Activated naive CD4-positive, alpha-beta T cell treated with anti-CD3 and anti-CD28 coated beads, Interleukin-2, amount 10 ng/mL, durations not matched to agents 7 days and 5 days (primary cell): ENCODE measurements around the gene WDFY4.
A peak's percentile ranks its signal among the peaks of the same experiment; 100 is the strongest.

ENCODE experiments used
- CTCF ChIA-PET: fragments of 350-600 bp; sonication (Branson Sonifier 250); formaldehyde crosslinking; loops from one replicate; lab custom pipeline; 2021; ENCODE audit warnings: antibody characterized with exemption; lab: Charles Lee
- DNase-seq: peaks from one replicate; pipeline ENCODE4 v3.0.0-alpha.2; 2020
- H3K27ac Mint-ChIP-seq: one replicate; pipeline ENCODE4 v1.8.0; 2021; ENCODE audit warnings: mild to moderate bottlenecking, moderate library complexity, mixed read lengths
- H3K27me3 Mint-ChIP-seq: one replicate; pipeline ENCODE4 v1.8.0; 2021; ENCODE audit warnings: mild to moderate bottlenecking, mixed read lengths
- H3K36me3 Mint-ChIP-seq: one replicate; pipeline ENCODE4 v1.8.0; 2021; ENCODE audit warnings: mixed read lengths
- H3K4me1 Mint-ChIP-seq: one replicate; pipeline ENCODE4 v1.8.0; 2021; ENCODE audit warnings: mixed read lengths
- H3K4me3 Mint-ChIP-seq: one replicate; pipeline ENCODE4 v1.8.0; 2021; ENCODE audit warnings: mild to moderate bottlenecking, moderate library complexity, mixed read lengths
- H3K9me3 Mint-ChIP-seq: one replicate; pipeline ENCODE4 v1.8.0; 2021; ENCODE audit warnings: mixed read lengths

WDFY4 gene

DNA sequence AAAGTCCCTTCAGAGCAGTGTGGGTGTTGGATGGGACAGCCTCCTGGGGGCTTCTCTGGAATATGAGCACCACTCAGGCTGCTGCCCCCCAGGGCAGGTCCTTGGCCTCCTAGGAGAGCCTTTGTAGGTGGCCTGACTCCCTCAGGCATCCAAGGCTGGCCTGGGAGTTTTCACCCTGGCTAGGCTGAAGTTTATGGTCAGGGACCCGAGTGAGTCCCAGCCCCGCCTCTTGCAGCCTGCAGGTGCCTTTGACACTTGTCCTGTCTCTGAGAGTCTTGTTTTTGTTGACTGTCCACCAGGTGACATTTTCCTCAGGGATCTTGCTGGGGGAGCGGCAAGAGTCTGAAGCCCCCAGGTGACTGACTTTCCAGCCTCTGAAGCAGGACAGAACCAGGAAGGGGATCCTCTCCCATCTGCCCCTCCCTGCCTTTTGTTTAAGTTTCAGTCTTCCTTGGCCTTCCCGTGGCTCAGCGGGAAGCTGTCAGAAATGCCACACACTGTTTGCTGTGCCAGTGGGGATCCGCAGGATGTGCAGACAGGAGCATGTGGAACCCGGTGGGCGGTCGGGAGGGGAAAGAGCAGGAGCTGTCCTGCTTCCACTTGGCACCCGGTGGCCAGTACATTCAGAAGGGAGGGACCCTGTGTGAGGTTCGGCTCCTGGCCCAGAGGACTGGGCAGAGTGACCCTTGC is 195.5 kb downstream of the WDFY4 start:
- no peaks in the 10 kb centered on the region for H3K27me3 Mint-ChIP-seq
- DNase-seq: no peak
- CTCF ChIA-PET: no interaction called here
- H3K4me3 Mint-ChIP-seq: no peak overlapping the region
- no peaks in the 10 kb centered on the region for H3K9me3 Mint-ChIP-seq
- no peak overlapping the region for H3K27ac Mint-ChIP-seq
- no peaks in the 10 kb centered on the region for H3K36me3 Mint-ChIP-seq
- H3K4me1 Mint-ChIP-seq: no peaks in the 10 kb centered on the region

- Mint-ChIP-seq H3K4me3 (no peak overlapping the region), H3K27me3 (no peaks in the 10 kb centered on the region), H3K27ac (no peak overlapping the region), H3K36me3 (no peaks in the 10 kb centered on the region), H3K9me3 (no peaks in the 10 kb centered on the region), H3K4me1 (no peaks in the 10 kb centered on the region)
- no peak for DNase-seq
- CTCF ChIA-PET: no interaction called here
These were observed 197.3 kb downstream of the WDFY4 start for GRCh38 chr10:48881937-48882336.

DNA sequence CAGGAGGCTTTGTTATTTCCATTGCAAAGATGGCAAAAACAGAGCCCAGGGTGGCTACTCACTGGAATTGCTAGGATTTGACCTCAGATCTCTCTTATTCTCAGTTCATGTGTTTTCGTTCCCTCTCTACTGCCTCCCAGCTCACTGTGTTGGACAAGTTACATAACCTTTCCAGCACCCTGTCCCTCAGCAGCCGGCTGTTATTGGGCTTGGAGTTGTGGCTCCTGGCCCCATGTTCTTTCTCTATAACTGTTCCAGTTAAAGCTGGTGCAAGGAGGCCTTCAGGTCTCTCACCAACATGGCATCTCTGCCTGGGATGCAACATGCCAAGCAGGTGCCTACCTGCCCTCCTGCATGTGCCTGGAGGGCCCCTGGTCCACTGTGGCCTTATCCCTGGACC is 198.2 kb downstream of the WDFY4 start:
- Mint-ChIP-seq H3K4me3 (no peak overlapping the region), H3K27ac (no peak overlapping the region), H3K27me3 (no peaks in the 10 kb centered on the region), H3K9me3 (no peaks in the 10 kb centered on the region), H3K4me1 (no peaks in the 10 kb centered on the region), H3K36me3 (no peaks in the 10 kb centered on the region)
- no peak for DNase-seq
- CTCF ChIA-PET: no interaction called here

GRCh38 chr10:48883701-48884100 is 199.0 kb downstream of the WDFY4 start:
- H3K9me3 Mint-ChIP-seq: no peaks in the 10 kb centered on the region
- no peak overlapping the region for H3K4me3 Mint-ChIP-seq
- CTCF ChIA-PET: no interaction called here
- DNase-seq: no peak
- H3K4me1 Mint-ChIP-seq: no peaks in the 10 kb centered on the region
- no peak overlapping the region for H3K27ac Mint-ChIP-seq
- H3K27me3 Mint-ChIP-seq: no peaks in the 10 kb centered on the region
- H3K36me3 Mint-ChIP-seq: no peaks in the 10 kb centered on the region

DNA sequence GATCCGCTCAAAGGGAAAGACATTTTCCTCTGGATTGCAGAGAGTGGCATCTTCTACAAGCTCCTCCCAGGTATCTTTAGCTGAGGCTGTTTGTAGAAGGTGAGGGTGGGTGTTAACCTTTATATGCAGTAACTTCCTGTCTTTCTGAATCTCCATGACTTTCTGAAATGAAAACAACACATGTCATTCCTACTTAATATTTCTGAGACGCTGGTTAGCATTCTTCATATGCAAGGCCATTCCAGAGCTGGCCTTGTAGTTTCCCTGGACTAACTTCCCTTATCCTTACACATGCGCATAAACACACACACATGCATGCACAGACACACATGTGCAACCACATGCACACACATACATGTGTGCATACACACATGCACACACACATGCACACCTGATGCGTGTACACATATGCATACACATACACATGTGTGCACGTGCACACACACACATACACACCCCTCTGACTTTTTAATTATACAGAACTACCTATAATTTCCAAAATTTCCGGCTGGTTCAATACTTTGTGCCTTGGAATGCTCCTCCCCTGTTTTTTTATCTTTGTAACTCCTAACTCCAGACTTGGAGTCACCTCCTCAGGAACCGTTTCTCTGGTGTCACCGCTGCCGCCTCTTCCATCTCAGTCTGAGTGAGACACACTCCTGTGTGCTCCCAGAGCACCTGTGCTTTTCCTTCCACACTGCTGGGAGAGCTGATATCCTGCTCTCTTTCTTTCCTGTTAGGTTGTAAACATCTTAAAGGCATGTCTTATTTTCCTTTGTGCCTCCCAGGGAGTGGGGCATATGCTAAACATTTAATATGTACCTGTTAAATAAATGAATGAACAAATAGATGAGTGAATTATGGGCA is 199.7 kb downstream of the WDFY4 start:
- CTCF ChIA-PET: no interaction called here
- no peaks in the 10 kb centered on the region for H3K4me1 Mint-ChIP-seq
- H3K4me3 Mint-ChIP-seq: no peak overlapping the region
- no peaks in the 10 kb centered on the region for H3K36me3 Mint-ChIP-seq
- no peak for DNase-seq
- H3K27me3 Mint-ChIP-seq: no peaks in the 10 kb centered on the region
- no peak overlapping the region for H3K27ac Mint-ChIP-seq
- H3K9me3 Mint-ChIP-seq: no peaks in the 10 kb centered on the region

- DNase-seq: no peak
- Mint-ChIP-seq H3K36me3 (no peaks in the 10 kb centered on the region), H3K27ac (no peak overlapping the region), H3K4me3 (no peak overlapping the region), H3K4me1 (no peaks in the 10 kb centered on the region), H3K27me3 (no peaks in the 10 kb centered on the region), H3K9me3 (no peaks in the 10 kb centered on the region)
- CTCF ChIA-PET: no interaction called here
These were observed 200.7 kb downstream of the WDFY4 start for GRCh38 chr10:48885376-48885775.

DNA sequence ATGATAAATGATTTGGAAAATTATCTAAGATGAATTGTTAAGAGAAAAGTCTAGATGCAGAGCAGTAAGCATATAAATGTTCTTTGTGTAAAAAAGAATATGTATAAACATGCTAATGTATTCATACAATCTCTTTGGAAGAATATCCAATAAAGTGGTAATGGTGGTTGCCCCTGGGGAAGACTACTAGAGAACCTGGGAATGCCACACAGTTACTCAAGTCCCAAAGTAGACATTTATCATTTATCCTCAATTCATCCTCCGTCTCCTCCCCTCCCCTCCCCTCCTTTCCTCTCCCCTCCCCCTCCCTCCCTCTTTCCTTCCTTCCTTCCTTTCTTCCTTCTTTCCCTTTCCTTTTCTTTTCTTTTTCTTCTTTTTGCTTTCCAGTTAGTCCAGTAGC is 203.3 kb downstream of the WDFY4 start:
- Mint-ChIP-seq H3K4me3 (no peak overlapping the region), H3K9me3 (no peaks in the 10 kb centered on the region), H3K4me1 (no peaks in the 10 kb centered on the region), H3K36me3 (no peaks in the 10 kb centered on the region), H3K27ac (no peak overlapping the region), H3K27me3 (no peaks in the 10 kb centered on the region)
- DNase-seq: no peak
- CTCF ChIA-PET: no interaction called here

GRCh38 chr10:48890888-48891850 is 206.5 kb downstream of the WDFY4 start:
- Mint-ChIP-seq H3K36me3 (no peaks in the 10 kb centered on the region), H3K9me3 (no peaks in the 10 kb centered on the region), H3K27me3 (no peaks in the 10 kb centered on the region), H3K27ac (no peak overlapping the region), H3K4me1 (no peaks in the 10 kb centered on the region), H3K4me3 (no peak overlapping the region)
- CTCF ChIA-PET: no interaction called here
- no peak for DNase-seq

DNA sequence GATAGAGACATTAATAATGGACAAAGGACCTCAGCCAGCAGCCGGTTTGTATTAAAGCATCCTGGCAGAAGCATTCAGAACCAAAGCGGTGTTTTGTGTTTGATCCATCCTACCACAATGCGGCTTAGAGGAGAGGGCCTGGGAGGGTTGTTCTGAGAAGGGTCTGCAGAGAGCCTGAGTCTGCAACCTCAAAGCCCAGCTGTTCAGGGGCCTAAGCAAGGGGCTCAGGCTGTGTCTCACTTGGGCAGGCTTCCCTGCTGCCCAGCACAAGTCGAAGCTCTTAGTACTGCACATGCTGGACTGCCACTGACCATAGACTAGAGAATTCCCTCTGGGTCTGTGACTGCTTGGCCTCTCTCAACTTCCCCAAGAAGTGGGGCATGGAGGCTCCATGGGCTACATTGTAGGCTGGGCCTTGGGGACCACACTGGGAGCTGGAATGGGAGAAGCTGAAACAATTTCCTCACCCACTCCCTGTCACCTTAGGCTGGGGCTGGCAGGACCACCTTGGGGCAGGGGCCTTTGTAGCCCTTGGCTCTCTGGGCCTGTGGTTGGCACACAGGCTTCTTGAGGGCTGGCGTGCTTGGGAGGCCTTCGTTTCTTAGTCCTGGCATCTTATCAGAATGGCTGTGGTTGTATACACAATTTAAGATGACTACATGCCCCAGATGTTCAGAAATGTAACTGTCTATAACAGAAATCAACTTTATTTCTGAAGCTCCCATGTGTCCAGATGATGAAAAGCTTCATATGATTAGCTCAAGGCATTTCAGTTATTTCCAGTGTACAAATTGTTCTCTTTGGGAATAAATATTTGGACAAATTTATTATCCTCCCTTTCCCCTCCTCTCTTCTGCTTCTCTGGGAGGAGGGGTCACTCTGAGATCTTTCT is 210.5 kb downstream of the WDFY4 start:
- Mint-ChIP-seq H3K36me3 (no peaks in the 10 kb centered on the region), H3K27me3 (peaks cover 5% of the 10 kb centered on the region)
- CTCF ChIA-PET: interaction anchor here (1.2 kb wide), 1 partner anchor 239 kb away, joined by 4 read pairs; no protein-coding TSS in a partner anchor

GRCh38 chr10:48895803-48896195 is 211.1 kb downstream of the WDFY4 start:
- Mint-ChIP-seq H3K9me3 (no peaks in the 10 kb centered on the region), H3K4me1 (no peaks in the 10 kb centered on the region), H3K4me3 (no peak overlapping the region), H3K36me3 (no peaks in the 10 kb centered on the region), H3K27me3 (peaks cover 5% of the 10 kb centered on the region), H3K27ac (peak overlapping the region; percentile 42)
- DNase-seq: no peak
- CTCF ChIA-PET: interaction anchor here (1.2 kb wide), 1 partner anchor 239 kb away, joined by 4 read pairs; no protein-coding TSS in a partner anchor

More for the DNA sequence above, 210.5 kb downstream of the WDFY4 start:
- H3K4me1 Mint-ChIP-seq: no peaks in the 10 kb centered on the region
- no peak overlapping the region for H3K4me3 Mint-ChIP-seq
- DNase-seq: no peak
- no peaks in the 10 kb centered on the region for H3K9me3 Mint-ChIP-seq
- no peak overlapping the region for H3K27ac Mint-ChIP-seq

DNA sequence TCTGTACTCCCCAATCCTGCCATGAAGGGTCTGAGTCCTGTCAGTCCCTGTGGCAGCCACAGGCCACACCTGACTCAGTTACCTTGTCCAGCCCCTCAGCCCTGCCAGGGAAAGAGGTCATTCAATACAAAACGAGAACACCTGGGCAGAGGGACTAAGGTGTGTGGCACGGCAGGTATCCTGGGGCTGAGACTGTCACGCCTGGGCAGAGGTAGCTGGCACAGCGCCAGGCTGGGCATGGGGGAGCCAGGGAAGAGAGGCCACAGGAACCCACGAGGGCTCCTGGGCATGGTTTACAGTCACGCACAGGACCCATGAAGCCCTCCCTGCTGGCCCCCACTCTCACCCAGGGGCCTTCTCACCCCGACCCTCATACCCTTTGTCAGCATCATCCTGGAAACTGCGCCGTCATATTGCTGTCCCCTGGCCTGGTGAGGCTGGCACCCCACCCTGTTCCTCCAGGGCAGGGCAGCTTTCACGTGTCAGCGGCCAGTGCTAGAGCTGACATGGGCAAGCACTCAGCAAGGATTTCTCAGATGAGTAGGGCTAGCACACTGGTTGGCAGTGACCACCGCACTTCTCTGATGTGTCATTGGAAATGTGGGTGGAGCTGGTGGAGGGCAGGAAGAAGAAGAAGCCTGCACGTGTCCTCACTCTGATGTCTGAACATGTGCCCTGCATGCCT is 212.2 kb downstream of the WDFY4 start:
- H3K27ac Mint-ChIP-seq: no peak overlapping the region
- no peaks in the 10 kb centered on the region for H3K36me3 Mint-ChIP-seq
- no peak for DNase-seq
- H3K9me3 Mint-ChIP-seq: no peaks in the 10 kb centered on the region
- H3K27me3 Mint-ChIP-seq: peaks cover 5% of the 10 kb centered on the region
- CTCF ChIA-PET: no interaction called here
- no peaks in the 10 kb centered on the region for H3K4me1 Mint-ChIP-seq
- no peak overlapping the region for H3K4me3 Mint-ChIP-seq

GRCh38 chr10:48897441-48897790 is 212.7 kb downstream of the WDFY4 start:
- Mint-ChIP-seq H3K27me3 (peaks cover 5% of the 10 kb centered on the region), H3K27ac (no peak overlapping the region), H3K36me3 (no peaks in the 10 kb centered on the region), H3K4me1 (no peaks in the 10 kb centered on the region), H3K4me3 (no peak overlapping the region), H3K9me3 (no peaks in the 10 kb centered on the region)
- CTCF ChIA-PET: no interaction called here
- DNase-seq: no peak

DNA sequence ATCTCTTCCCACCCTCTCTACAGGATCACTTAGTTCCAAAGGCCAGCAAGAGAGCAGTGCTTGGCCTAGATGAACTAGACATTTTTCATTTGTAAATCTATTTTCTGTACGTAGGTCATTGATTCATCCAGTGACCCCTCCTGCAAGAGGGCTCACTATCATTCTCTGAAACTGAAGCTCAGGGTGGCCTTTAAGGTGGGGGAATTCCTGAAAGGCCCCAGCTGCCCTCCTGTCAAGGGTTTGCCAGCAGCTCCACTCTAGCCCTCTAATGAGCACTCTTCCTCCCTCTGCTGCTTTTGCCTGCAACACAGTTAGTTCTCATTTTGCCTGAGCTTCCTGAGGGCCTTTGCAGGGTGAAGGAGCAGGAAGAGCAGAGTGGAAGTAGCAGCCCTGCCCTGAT is 213.8 kb downstream of the WDFY4 start:
- DNase-seq: no peak
- Mint-ChIP-seq H3K27ac (no peak overlapping the region), H3K36me3 (no peaks in the 10 kb centered on the region), H3K9me3 (no peaks in the 10 kb centered on the region), H3K4me3 (no peak overlapping the region), H3K4me1 (no peaks in the 10 kb centered on the region), H3K27me3 (peaks cover 5% of the 10 kb centered on the region)
- CTCF ChIA-PET: no interaction called here
